Colonic mucosa (tissue), 4 donors: ENCODE results near the gene AGO4. TPM values are rescaled to one million over a fixed set of nuclear protein-coding genes. Genes with fewer than 3 reads are reported as not detected.

Experiments
- DNase-seq: peaks from one replicate; pipeline ENCODE4 v3.0.0-alpha.2; 2020
- H3K27ac ChIP-seq: fragments of 200-600 bp; one replicate; pipeline ENCODE4 v1.8.0; 2021
- H3K27me3 ChIP-seq: fragments of 200-600 bp; one replicate; pipeline ENCODE4 v1.8.0; 2021
- H3K36me3 ChIP-seq: fragments of 200-600 bp; one replicate; pipeline ENCODE4 v1.8.0; 2021
- H3K4me1 ChIP-seq: fragments of 200-600 bp; one replicate; pipeline ENCODE4 v1.8.0; 2021; ENCODE audit warnings: mild to moderate bottlenecking
- H3K4me3 ChIP-seq: fragments of 200-600 bp; one replicate; pipeline ENCODE4 v1.8.0; 2021
- H3K9ac ChIP-seq, 2 donors: one replicate each; pipeline ENCODE4 v1.7.0; 2013; ENCODE audit warnings: control low read depth in 2 of 2, low read depth in 2 of 2, low read length in 2 of 2
- H3K9me3 ChIP-seq: fragments of 200-600 bp; one replicate; pipeline ENCODE4 v1.8.0; 2021
- intact Hi-C: fragments of 100-400 bp; cut with DNase I; formaldehyde crosslinking; loops from one replicate; pipeline ENCODE4 v1.14.1; 2022
- total RNA-seq, 2 donors: library from RNA; stranded (reverse); fragmentation: NEBNext Ultra II Directional in 1 of 2; extraction: Animal tissue kit (Norgen Biotek cat#: 25700) in 1 of 2; gene quantifications; one replicate each; pipeline ENCODE4 v1.2.1, GENCODE V29; 2021
- TF ChIP-seq, protein P1 (sequence below): fragments of 200-600 bp; IDR thresholded peaks from one replicate; pipeline ENCODE4 v1.8.0; 2022; ENCODE audit warnings: antibody characterized with exemption, mild to moderate bottlenecking
- donor health status: healthy.
- donor health status: DM: no; HTN: no; CAD: no.
- donor health status: DM: no; HTN: no; CAD: no.

Gene AGO4
- total RNA-seq, 2 donors from 2014 or later, result 7.4 to 17.5 TPM

DNA sequence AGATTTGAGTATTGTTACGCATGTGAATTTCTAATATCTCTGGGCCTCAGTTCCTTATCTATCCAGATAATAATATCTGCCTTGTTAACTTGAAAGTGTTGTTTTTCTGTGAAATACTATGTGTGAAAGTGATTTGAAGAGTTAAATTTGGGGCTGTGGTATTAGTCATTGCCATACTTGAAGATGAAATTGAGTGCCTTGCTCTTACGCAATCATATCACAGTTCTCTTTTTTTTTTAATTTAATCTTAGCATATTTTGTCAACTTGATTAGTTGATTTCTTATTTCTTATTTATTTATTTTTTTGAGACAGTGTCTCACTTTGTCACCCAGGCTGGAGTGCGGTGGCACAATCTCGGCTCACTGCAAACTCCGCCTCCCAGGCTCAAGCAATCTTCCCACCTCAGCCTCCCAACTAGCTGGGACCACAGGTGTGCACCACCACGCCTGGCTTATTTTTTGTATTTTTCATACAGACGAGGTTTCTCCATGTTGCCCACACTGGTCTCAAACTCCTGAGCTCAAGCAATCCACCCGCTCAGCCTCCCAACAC lies 31.0 kb downstream of the AGO4 start:
- Histone ChIP-seq H3K9ac (no peak overlapping the region), H3K27ac (no peak overlapping the region), H3K36me3 (peaks cover 5% of the 10 kb centered on the region), H3K4me1 (no peaks in the 10 kb centered on the region), H3K27me3 (no peaks in the 10 kb centered on the region), H3K4me3 (no peak overlapping the region), H3K9me3 (no peaks in the 10 kb centered on the region)
- intact Hi-C loops, result no loop called here
- TF ChIP-seq, protein P1, sequence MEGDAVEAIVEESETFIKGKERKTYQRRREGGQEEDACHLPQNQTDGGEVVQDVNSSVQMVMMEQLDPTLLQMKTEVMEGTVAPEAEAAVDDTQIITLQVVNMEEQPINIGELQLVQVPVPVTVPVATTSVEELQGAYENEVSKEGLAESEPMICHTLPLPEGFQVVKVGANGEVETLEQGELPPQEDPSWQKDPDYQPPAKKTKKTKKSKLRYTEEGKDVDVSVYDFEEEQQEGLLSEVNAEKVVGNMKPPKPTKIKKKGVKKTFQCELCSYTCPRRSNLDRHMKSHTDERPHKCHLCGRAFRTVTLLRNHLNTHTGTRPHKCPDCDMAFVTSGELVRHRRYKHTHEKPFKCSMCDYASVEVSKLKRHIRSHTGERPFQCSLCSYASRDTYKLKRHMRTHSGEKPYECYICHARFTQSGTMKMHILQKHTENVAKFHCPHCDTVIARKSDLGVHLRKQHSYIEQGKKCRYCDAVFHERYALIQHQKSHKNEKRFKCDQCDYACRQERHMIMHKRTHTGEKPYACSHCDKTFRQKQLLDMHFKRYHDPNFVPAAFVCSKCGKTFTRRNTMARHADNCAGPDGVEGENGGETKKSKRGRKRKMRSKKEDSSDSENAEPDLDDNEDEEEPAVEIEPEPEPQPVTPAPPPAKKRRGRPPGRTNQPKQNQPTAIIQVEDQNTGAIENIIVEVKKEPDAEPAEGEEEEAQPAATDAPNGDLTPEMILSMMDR, result no peak
- DNase-seq, result no peak

DNA sequence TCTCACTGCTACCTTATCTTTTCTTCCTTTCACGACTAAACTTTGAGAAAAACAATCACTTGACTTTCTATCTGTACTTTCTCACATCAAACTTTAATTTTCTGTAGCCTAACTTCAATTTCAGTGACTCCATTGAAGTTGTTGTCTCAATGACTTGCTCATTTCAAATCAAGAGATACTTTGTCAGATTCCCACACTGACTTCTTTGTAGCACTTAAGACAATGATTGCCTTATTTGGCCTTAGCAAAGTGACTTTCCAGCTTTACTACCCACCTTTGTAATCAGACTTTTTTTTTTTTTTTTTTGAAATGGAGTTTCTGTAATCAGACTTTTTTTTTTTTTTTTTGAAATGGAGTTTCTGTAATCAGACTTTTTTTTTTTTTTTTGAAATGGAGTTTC lies 37.0 kb downstream of the AGO4 start:
- Histone ChIP-seq H3K4me1 (no peaks in the 10 kb centered on the region), H3K9ac (no peak overlapping the region), H3K4me3 (no peak overlapping the region), H3K9me3 (no peaks in the 10 kb centered on the region), H3K36me3 (no peaks in the 10 kb centered on the region), H3K27me3 (no peaks in the 10 kb centered on the region), H3K27ac (no peak overlapping the region)
- no peak for DNase-seq
- intact Hi-C loops, result no loop called here
- TF ChIP-seq, protein P1, result no peak

DNA sequence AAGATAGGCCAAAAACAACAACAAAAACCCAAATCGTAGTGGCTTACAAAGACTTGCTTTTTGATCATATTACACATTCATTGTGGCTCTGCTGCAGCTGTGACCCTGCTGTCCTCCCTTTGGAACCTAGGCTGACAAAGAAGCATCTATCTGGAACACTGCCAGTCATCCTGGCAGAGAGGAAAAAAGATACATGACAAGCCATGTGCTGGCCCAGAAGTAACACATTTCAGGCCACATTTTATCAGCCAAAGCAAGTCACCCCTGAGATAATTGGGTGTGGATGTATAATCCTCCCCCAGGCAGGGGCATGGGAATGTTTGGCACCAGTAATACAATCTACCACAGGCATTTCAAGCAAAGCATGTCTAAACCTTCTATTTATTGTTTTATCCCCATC lies 38.0 kb downstream of the AGO4 start:
- H3K9ac ChIP-seq, result no peak overlapping the region
- TF ChIP-seq, protein P1, result no peak
- DNase-seq, result no peak
- no peaks in the 10 kb centered on the region for H3K27me3 ChIP-seq
- no peak overlapping the region for H3K4me3 ChIP-seq
- H3K27ac ChIP-seq, result no peak overlapping the region
- H3K9me3 ChIP-seq, result no peaks in the 10 kb centered on the region
- no peaks in the 10 kb centered on the region for H3K36me3 ChIP-seq
- intact Hi-C loops, result no loop called here
- H3K4me1 ChIP-seq, result no peaks in the 10 kb centered on the region

DNA sequence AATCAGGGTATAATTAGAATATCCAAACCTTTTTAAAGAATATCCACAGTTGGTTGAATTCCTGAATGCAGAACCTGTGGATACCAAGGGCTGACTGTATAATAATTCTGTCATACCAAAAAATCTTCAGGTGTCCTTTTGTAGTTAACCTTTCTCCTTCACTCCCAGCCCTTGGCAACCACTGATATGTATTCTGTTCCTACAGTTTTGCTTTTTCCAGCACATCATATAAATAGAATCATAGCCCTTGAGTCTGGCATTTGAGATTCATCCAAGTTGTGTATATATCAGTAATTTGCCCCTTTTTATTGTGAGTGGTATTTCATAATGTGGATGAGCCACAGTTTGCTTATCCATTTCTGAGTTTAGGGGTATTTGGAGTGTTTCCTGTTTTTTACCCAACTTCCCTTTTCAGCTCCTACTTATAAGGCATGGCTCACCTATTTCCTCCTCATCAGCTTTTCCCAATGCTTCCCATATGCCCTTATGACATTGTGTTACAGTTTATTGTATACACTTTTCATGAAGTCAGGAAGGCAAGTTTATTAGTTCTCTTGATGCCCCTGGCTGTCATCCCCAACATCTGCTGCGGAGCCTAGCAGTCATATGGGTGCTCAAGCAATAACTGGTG lies 40.2 kb downstream of the AGO4 start:
- intact Hi-C loops, result no loop called here
- Histone ChIP-seq H3K27me3 (no peaks in the 10 kb centered on the region), H3K4me1 (no peaks in the 10 kb centered on the region), H3K9ac (no peak overlapping the region), H3K9me3 (no peaks in the 10 kb centered on the region), H3K36me3 (no peaks in the 10 kb centered on the region), H3K27ac (no peak overlapping the region), H3K4me3 (no peak overlapping the region)
- TF ChIP-seq, protein P1, result no peak
- no peak for DNase-seq

DNA sequence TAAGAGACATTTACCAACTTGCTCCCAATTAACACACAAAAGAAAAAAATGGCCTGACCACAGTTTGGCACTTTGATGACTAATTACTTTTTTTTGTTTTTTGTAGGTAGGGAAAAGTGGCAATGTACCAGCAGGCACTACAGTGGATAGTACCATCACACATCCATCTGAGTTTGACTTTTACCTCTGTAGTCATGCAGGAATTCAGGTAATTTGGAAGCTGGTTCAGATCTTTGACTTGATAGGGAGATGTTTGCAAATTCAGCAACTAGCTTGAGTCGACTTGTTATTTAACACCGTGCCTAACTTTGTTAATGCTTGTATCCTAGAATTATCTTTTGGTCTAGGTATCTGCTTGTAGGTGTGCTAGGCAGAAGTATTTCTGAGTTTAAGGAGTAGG lies 42.2 kb downstream of the AGO4 start:
- Histone ChIP-seq H3K4me1 (no peaks in the 10 kb centered on the region), H3K27me3 (no peaks in the 10 kb centered on the region), H3K36me3 (no peaks in the 10 kb centered on the region), H3K9me3 (no peaks in the 10 kb centered on the region), H3K9ac (no peak overlapping the region), H3K4me3 (no peak overlapping the region), H3K27ac (no peak overlapping the region)
- TF ChIP-seq, protein P1, result no peak
- intact Hi-C loops, result no loop called here
- no peak for DNase-seq
